Endothelial cell (in vitro differentiated cells): ENCODE data around the gene AGPAT3. TPM values are rescaled to one million over a fixed set of nuclear protein-coding genes. Genes with fewer than 3 reads are reported as not detected.
A peak's percentile ranks its signal among the peaks of the same experiment; 100 is the strongest.

ENCODE experiments used
- DNase-seq: peaks from one replicate; pipeline ENCODE4 v3.0.0; 2021; ENCODE audit warnings: low spot score
- H3K27ac Mint-ChIP-seq: one replicate; pipeline ENCODE4 v1.8.0; 2021; ENCODE audit warnings: mixed read lengths, inconsistent platforms; ENCODE audit not compliant: unreplicated experiment
- H3K27me3 Mint-ChIP-seq: one replicate; pipeline ENCODE4 v1.8.0; 2021; ENCODE audit warnings: mild to moderate bottlenecking, moderate library complexity, mixed read lengths, inconsistent platforms; ENCODE audit not compliant: unreplicated experiment
- H3K36me3 Mint-ChIP-seq: one replicate; pipeline ENCODE4 v1.8.0; 2021; ENCODE audit warnings: mild to moderate bottlenecking, low read depth, mixed read lengths, inconsistent platforms; ENCODE audit not compliant: unreplicated experiment
- H3K4me1 Mint-ChIP-seq: one replicate; pipeline ENCODE4 v1.8.0; 2021; ENCODE audit warnings: mild to moderate bottlenecking, mixed read lengths, inconsistent platforms; ENCODE audit not compliant: unreplicated experiment
- H3K4me3 Mint-ChIP-seq: one replicate; pipeline ENCODE4 v1.8.0; 2021; ENCODE audit warnings: mild to moderate bottlenecking, mixed read lengths, inconsistent platforms; ENCODE audit not compliant: unreplicated experiment
- H3K9me3 Mint-ChIP-seq: one replicate; pipeline ENCODE4 v1.8.0; 2021; ENCODE audit warnings: mixed read lengths, inconsistent platforms; ENCODE audit not compliant: unreplicated experiment
- CTCF ChIP-seq: fragments of 200-600 bp; sonication (generic); IDR thresholded peaks from one replicate; pipeline ENCODE4 v1.5.0; 2021; ENCODE audit warnings: antibody characterized with exemption; ENCODE audit not compliant: unreplicated experiment
- total RNA-seq: library from RNA; stranded (reverse); fragmentation: NEBNext Ultra II Directional; extraction: Animal tissue kit (Norgen Biotek cat#: 25700); gene quantifications from one replicate; pipeline ENCODE4 v1.2.1, GENCODE V29; 2021; ENCODE audit not compliant: unreplicated experiment

Gene AGPAT3
- total RNA-seq, 1 donor from 2014 or later, result 22.6 TPM

DNA sequence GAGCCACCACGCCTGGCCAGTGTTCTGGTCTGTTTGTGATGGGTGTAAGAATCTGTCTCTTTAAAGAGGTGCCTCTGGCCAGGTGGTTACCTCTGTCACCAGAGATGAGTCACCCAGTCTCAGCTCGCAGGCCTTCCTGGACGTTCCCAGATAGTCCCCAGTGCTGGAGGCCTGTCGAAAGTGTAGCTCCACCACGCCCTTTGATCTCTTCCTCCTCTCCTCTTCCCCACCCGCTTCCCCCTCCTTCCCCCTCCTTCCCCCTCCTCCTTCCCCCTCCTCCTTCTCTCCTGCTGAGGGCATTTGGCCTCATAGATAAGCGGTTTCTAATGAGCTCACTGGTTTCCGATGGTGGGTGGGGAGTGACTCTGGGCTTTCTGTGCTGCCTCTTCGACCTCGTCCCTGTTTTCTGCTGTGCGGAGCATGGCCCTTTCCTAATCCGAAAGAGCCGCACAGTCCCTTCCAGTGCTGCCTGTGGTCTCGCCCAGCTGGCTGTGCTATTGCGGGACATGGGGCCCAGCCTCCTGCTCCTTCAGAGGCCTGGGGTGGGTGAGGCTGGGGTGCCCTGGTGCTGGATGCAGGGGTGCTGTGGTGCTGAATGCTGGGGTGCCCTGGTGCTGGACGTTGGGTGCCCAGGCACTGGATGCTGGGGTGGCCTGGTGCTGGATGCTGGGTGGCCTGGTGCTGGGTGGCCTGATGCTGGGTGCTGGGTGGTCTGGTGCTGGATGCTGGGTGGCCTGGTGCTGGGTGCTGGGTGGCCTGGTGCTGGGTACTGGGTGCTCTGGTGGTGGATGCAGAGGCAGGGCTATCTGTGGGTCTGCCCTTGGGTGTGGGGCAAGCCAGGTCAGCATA lies 19.2 kb downstream of the AGPAT3 start:
- no peak for TF ChIP-seq CTCF
- Mint-ChIP-seq H3K27ac (no peak overlapping the region), H3K4me3 (peak overlapping the region; percentile 59), H3K27me3 (no peaks in the 10 kb centered on the region), H3K9me3 (no peaks in the 10 kb centered on the region), H3K36me3 (no peaks in the 10 kb centered on the region), H3K4me1 (peaks cover 4% of the 10 kb centered on the region)
- no peak for DNase-seq

DNA sequence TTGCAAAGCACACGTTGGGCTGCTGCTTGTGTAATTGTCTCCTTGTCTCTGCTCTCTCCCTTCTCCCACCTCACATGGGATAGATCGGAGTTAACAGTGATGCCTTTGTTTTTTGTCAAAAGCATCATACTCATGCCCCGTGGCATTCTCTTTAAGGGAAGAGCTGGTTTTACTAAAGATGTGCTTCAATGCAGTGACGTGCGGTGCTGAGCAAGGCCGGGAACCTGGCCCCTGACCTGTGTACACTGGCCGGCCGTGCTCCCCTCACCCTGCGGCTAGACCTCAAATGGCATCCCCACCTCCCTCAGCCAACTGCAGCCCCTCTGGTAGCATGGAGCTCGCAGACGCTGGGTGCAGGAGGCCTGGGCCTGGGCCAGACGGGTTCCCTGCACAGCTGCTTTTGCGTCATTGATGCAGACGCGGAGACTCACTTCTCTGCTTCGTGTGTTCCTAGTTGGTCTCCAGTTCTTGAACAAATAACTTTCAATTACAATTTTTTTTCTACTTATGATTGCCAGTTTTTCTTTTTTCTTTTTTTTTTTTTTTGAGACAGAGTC lies 19.9 kb downstream of the AGPAT3 start:
- TF ChIP-seq CTCF, result no peak
- H3K9me3 Mint-ChIP-seq, result no peaks in the 10 kb centered on the region
- no peaks in the 10 kb centered on the region for H3K36me3 Mint-ChIP-seq
- H3K27ac Mint-ChIP-seq, result no peak overlapping the region
- H3K4me1 Mint-ChIP-seq, result peaks cover 6% of the 10 kb centered on the region
- H3K4me3 Mint-ChIP-seq, result peak overlapping the region; percentile 59
- DNase-seq, result no peak
- no peaks in the 10 kb centered on the region for H3K27me3 Mint-ChIP-seq

DNA sequence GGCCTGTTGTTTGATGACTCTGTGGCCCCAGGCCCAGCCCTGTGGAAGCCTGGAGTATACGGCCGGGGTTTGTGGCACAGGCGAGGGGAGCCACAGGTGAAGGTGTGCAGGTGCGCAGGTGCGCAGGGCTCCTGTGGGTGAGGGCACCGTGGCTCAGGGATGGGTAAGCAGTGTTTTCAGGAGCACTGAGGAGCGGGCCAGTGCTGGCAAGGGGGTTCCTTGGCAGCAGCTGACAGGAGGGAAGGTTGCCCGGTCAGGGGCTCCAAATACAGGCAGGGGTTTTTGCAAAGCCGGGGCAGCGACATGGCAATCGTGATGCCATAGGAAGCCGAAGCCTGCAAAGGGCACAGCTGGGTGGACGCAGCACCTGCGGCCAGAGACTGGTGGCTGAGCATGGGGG lies 20.7 kb downstream of the AGPAT3 start:
- Mint-ChIP-seq H3K27me3 (no peaks in the 10 kb centered on the region), H3K9me3 (no peaks in the 10 kb centered on the region), H3K4me3 (no peak overlapping the region), H3K27ac (no peak overlapping the region), H3K36me3 (no peaks in the 10 kb centered on the region), H3K4me1 (peaks cover 8% of the 10 kb centered on the region)
- no peak for TF ChIP-seq CTCF
- DNase-seq, result no peak

DNA sequence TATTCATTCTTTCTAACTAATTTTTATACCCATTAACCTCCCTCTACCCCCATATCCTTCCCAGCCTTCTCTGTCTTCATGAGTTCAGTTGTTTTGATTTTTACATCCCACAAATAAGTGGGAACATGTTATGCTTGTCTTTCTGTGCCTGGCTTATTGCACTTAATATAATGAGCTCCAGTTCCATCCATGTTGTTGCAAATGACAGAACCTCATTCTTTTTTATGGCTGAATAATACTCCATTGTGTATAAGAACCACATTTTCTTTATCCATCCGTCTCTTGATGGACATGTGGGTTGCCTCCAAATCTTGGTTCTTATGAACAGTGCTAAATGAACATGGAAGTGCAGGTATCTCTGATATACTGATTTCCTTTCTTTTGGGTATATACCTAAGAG lies 21.5 kb downstream of the AGPAT3 start:
- no peak for DNase-seq
- Mint-ChIP-seq H3K27ac (peak overlapping the region; percentile 16), H3K9me3 (no peaks in the 10 kb centered on the region), H3K4me3 (no peak overlapping the region), H3K27me3 (no peaks in the 10 kb centered on the region), H3K4me1 (peaks cover 8% of the 10 kb centered on the region), H3K36me3 (no peaks in the 10 kb centered on the region)
- TF ChIP-seq CTCF, result no peak

DNA sequence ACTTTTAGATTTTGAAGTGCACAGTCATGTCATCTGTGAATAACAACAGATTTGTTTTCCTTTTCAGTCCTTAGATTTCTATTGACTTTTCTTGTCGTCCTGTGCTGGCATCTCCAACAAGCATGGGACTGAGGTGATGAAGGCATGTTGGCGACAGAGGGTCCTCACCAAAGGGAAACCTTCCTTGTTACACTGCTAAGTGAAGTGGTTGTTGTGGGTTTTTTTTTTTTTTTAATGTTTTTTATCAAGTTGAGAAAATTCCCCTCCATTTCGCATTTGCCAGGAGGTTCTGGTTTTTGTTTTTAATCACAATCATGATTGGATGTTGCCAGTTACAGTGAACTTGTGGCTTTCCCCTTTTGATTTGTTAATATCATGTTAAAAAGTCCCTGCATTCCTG lies 24.0 kb downstream of the AGPAT3 start:
- Mint-ChIP-seq H3K4me1 (peaks cover 8% of the 10 kb centered on the region), H3K27ac (no peak overlapping the region), H3K4me3 (no peak overlapping the region), H3K9me3 (no peaks in the 10 kb centered on the region), H3K27me3 (peaks cover 2% of the 10 kb centered on the region), H3K36me3 (peaks cover 3% of the 10 kb centered on the region)
- no peak for TF ChIP-seq CTCF
- DNase-seq, result no peak
